IMR-90 (cell line): ENCODE data around the gene FEM1A. TPM values are rescaled to one million over a fixed set of nuclear protein-coding genes. Genes with fewer than 3 reads are reported as not detected.
A peak's percentile ranks its signal among the peaks of the same experiment; 100 is the strongest.

Experiments used
- ATAC-seq: fragments of 200-7000 bp; cut with Tn5 transposase; 2 replicates; pipeline ENCODE4 v1.9.1; 2020; ENCODE audit warnings: low read depth, mild to moderate bottlenecking, moderate library complexity
- BruUV-seq: library from RNA; stranded (reverse); fragments of 400-500 nt; replicated peaks from 2 replicates; lab custom pipeline; 2021; lab: Mats Ljungman, UMichigan
- CTCF ChIA-PET: fragments of 300-600 bp; formaldehyde crosslinking; extraction: SDS; loops from one replicate; lab custom pipeline; 2021; ENCODE audit warnings: antibody characterized with exemption; lab: Yijun Ruan, JAX
- POLR2A ChIA-PET: fragments of 300-600 bp; sonication (Branson Sonifier 250); formaldehyde crosslinking; loops from one replicate; lab custom pipeline; 2022; ENCODE audit warnings: antibody characterized with exemption; ENCODE audit not compliant: unreplicated experiment; lab: Charles Lee
- DNase-seq: peaks from one replicate; pipeline ENCODE4 v3.0.0; 2013
- H2AFZ ChIP-seq: replicated peaks from 2 replicates; pipeline ENCODE3; 2013; ENCODE audit warnings: low read length, mild to moderate bottlenecking; ENCODE audit not compliant: poor library complexity
- H2AK5ac ChIP-seq: 2 replicates; pipeline ENCODE4 v1.6.1; 2013; ENCODE audit warnings: low read depth, low read length, inconsistent platforms
- H2AK9ac ChIP-seq: replicated peaks from 2 replicates; pipeline ENCODE3; 2013; ENCODE audit warnings: mild to moderate bottlenecking, low read depth, low read length, moderate library complexity; ENCODE audit not compliant: poor library complexity
- H2BK120ac ChIP-seq: 2 replicates; pipeline ENCODE4 v1.6.1; 2013; ENCODE audit warnings: low read depth, low read length, inconsistent platforms
- H2BK15ac ChIP-seq: 3 replicates; pipeline ENCODE4 v1.6.1; 2013; ENCODE audit warnings: low read depth, low read length, inconsistent platforms
- H2BK20ac ChIP-seq: 2 replicates; pipeline ENCODE4 v1.6.1; 2013; ENCODE audit warnings: low read depth, mild to moderate bottlenecking, inconsistent platforms, low read length, moderate library complexity
- H2BK5ac ChIP-seq: 2 replicates; pipeline ENCODE4 v1.6.1; 2013; ENCODE audit warnings: mild to moderate bottlenecking, low read depth, low read length, inconsistent platforms; ENCODE audit not compliant: poor library complexity, severe bottlenecking
- H3K14ac ChIP-seq: replicated peaks from 2 replicates; pipeline ENCODE4 v1.6.1; 2013; ENCODE audit warnings: low read depth, low read length, inconsistent platforms
- H3K18ac ChIP-seq: 2 replicates; pipeline ENCODE4 v1.6.1; 2013; ENCODE audit warnings: low read depth, low read length, control low read depth
- H3K23ac ChIP-seq: 2 replicates; pipeline ENCODE4 v1.6.1; 2013; ENCODE audit warnings: low read depth, low read length, inconsistent platforms
- H3K27ac ChIP-seq: 2 replicates; pipeline ENCODE4 v1.5.1; 2013; ENCODE audit warnings: mild to moderate bottlenecking, control low read depth, low read length; ENCODE audit not compliant: insufficient read depth
- H3K27me3 ChIP-seq: 2 replicates; pipeline ENCODE4 v1.6.1; 2013; ENCODE audit warnings: low read length; ENCODE audit not compliant: control insufficient read depth, insufficient read depth
- H3K36me3 ChIP-seq: 2 replicates; pipeline ENCODE4 v1.6.1; 2013; ENCODE audit warnings: low read length, mixed read lengths; ENCODE audit not compliant: control insufficient read depth, insufficient read depth
- H3K4ac ChIP-seq: 2 replicates; pipeline ENCODE4 v1.6.1; 2013; ENCODE audit warnings: low read depth, low read length, inconsistent platforms
- H3K4me1 ChIP-seq: 2 replicates; pipeline ENCODE4 v1.6.1; 2013; ENCODE audit warnings: low read length, mixed read lengths; ENCODE audit not compliant: control insufficient read depth, insufficient read depth
- H3K4me2 ChIP-seq: 2 replicates; pipeline ENCODE4 v1.6.1; 2013; ENCODE audit warnings: low read depth, mild to moderate bottlenecking, control low read depth, low read length, moderate library complexity
- H3K4me3 ChIP-seq: 2 replicates; pipeline ENCODE4 v1.5.1; 2013; ENCODE audit warnings: low read depth, mild to moderate bottlenecking, control low read depth, low read length, moderate library complexity; ENCODE audit not compliant: insufficient read depth
- H3K56ac ChIP-seq: 2 replicates; pipeline ENCODE4 v1.6.1; 2013; ENCODE audit warnings: low read length, inconsistent platforms; ENCODE audit not compliant: insufficient read depth; ENCODE audit errors: extremely low read depth
- H3K79me1 ChIP-seq, 2 experiments: 2 replicates each; pipeline ENCODE4 v1.6.1; 2013; ENCODE audit warnings: low read length in 2 of 2, inconsistent platforms in 1 of 2, low read depth in 1 of 2
- H3K9ac ChIP-seq: 2 replicates; pipeline ENCODE4 v1.6.1; 2013; ENCODE audit warnings: low read depth, low read length, control low read depth
- H3K9me1 ChIP-seq: 2 replicates; pipeline ENCODE4 v1.6.1; 2013; ENCODE audit warnings: low read length, inconsistent platforms; ENCODE audit not compliant: insufficient read depth
- H3K9me3 ChIP-seq: 2 replicates; pipeline ENCODE4 v1.6.1; 2013; ENCODE audit warnings: low read length; ENCODE audit not compliant: control insufficient read depth, insufficient read depth
- H4K20me1 ChIP-seq: 2 replicates; pipeline ENCODE4 v1.6.1; 2013; ENCODE audit warnings: low read length, inconsistent platforms; ENCODE audit not compliant: insufficient read depth
- H4K5ac ChIP-seq: 2 replicates; pipeline ENCODE4 v1.6.1; 2013; ENCODE audit warnings: mild to moderate bottlenecking, low read depth, low read length, control low read depth
- H4K8ac ChIP-seq, 2 experiments: 2 replicates each; pipeline ENCODE4 v1.6.1; 2013; ENCODE audit warnings: low read depth in 2 of 2, low read length in 2 of 2, control low read depth in 1 of 2, inconsistent platforms in 1 of 2
- H4K91ac ChIP-seq: 2 replicates; pipeline ENCODE4 v1.6.1; 2013; ENCODE audit warnings: low read depth, low read length, inconsistent platforms; ENCODE audit not compliant: insufficient read depth
- BHLHE40 ChIP-seq: fragments of 150-350 bp; IDR thresholded peaks from 2 replicates; pipeline ENCODE4 v1.6.1; 2016; ENCODE audit warnings: mild to moderate bottlenecking, low read depth, low read length
- CEBPB ChIP-seq: IDR thresholded peaks from 2 replicates; pipeline ENCODE4 v1.6.1; 2012; ENCODE audit warnings: low read depth, low read length, improper control_type of control experiment
- MAFK ChIP-seq: IDR thresholded peaks from 2 replicates; pipeline ENCODE4 v1.6.1; 2012; ENCODE audit warnings: low read depth, low read length, improper control_type of control experiment
- MXI1 ChIP-seq: IDR thresholded peaks from 2 replicates; pipeline ENCODE4 v1.6.1; 2012; ENCODE audit warnings: low read depth, mild to moderate bottlenecking, low read length, moderate library complexity, borderline replicate concordance
- POLR2A ChIP-seq: IDR thresholded peaks from 2 replicates; pipeline ENCODE4 v1.6.1; 2012; ENCODE audit warnings: mild to moderate bottlenecking, low read depth, low read length
- SMC3 ChIP-seq: fragments of 150-350 bp; IDR thresholded peaks from 2 replicates; pipeline ENCODE4 v1.6.1; 2016; ENCODE audit warnings: low read depth, mild to moderate bottlenecking, antibody characterized with exemption, low read length, moderate library complexity
- WGBS, 2 experiments: methylation state at CpG; one replicate each; pipeline versions ENCODE4 v1.1.5 to v1.1.7; 2013; ENCODE audit warnings: missing lambda C conversion rate in 2 of 2; ENCODE audit not compliant: insufficient read length in 1 of 2; ENCODE audit errors: extremely low coverage in 2 of 2; 5-methylcytosine and 5-hydroxymethylcytosine counted together
- dilution Hi-C: fragments of 300-500 bp; cut with HindIII; formaldehyde crosslinking; loops from one replicate; pipeline ENCODE4 v1.14.3; 2018; ENCODE audit warnings: low sequenced_read_pairs; ENCODE audit not compliant: unreplicated experiment
- in situ Hi-C: fragments of 300-500 bp; cut with MboI; formaldehyde crosslinking; loops from 3 replicates; pipeline ENCODE4 v1.14.3; 2019; ENCODE audit warnings: low sequenced_read_pairs, inconsistent platforms, mixed read lengths
- intact Hi-C: fragments of 100-400 bp; cut with micrococcal nuclease; formaldehyde crosslinking; loops from 2 replicates; pipeline ENCODE4 v1.10.0; 2022
- polyA plus RNA-seq, 3 experiments: library from polyadenylated mRNA; depleted of rRNA; stranded (reverse); fragments of >200 nt; gene quantifications; 2 replicates each; pipeline ENCODE4 v1.2.3, GENCODE V29; 2012; ENCODE audit warnings: low replicate concordance in 1 of 3
- total RNA-seq: library from RNA; depleted of rRNA; stranded (reverse); fragments of >200 nt; gene quantifications from 2 replicates; pipeline ENCODE4 v1.2.3, GENCODE V29; 2012
- TF ChIP-seq, protein P1 (sequence below): conservative IDR thresholded peaks from 2 replicates; pipeline ENCODE4 v1.5.1; 2012; ENCODE audit warnings: mild to moderate bottlenecking, low read depth, low read length, improper control_type of control experiment

Gene FEM1A
- total and polyA plus RNA-seq, 2 of the 4 experiments (the other 2 are of a cell fraction): 5.3 to 8.8 TPM

GRCh38 chr19:4760285-4760650 is 31.3 kb upstream of the FEM1A start:
- peak overlapping the region; percentile 84 for H2AFZ ChIP-seq
- no peak overlapping the region for H4K91ac ChIP-seq
- no peak overlapping the region for H3K4me3 ChIP-seq
- peaks cover 22% of the 10 kb centered on the region for H3K27me3 ChIP-seq
- in situ Hi-C loops: no loop called here
- H3K56ac ChIP-seq: no peak overlapping the region
- intact Hi-C loops: no loop called here
- dilution Hi-C loops: no loop called here
- no peak overlapping the region for H3K9ac ChIP-seq
- H2AK9ac ChIP-seq: no peak overlapping the region
- H2BK5ac ChIP-seq: no peak overlapping the region
- H3K23ac ChIP-seq: no peak overlapping the region
- no peaks in the 10 kb centered on the region for H3K9me1 ChIP-seq
- H3K4me1 ChIP-seq: no peaks in the 10 kb centered on the region
- H2BK20ac ChIP-seq: no peak overlapping the region
- H3K79me1 ChIP-seq: no peaks in the 10 kb centered on the region
- WGBS, 2 experiments: no CpG with 5 or more reads among the region's 10 CpGs
- H3K36me3 ChIP-seq: no peaks in the 10 kb centered on the region
- ChIA-PET CTCF (no interaction called here), POLR2A (no interaction called here)
- H3K4ac ChIP-seq: no peak overlapping the region
- BruUV-seq: no TSS peak
- ATAC-seq (no peak), DNase-seq (no peak)
- peak overlapping the region; percentile 54; the same call in 1 of the 2 replicates for H3K4me2 ChIP-seq
- no peak overlapping the region for H2BK120ac ChIP-seq
- no peak overlapping the region for H3K14ac ChIP-seq
- no peak overlapping the region for H3K27ac ChIP-seq
- no peak for TF ChIP-seq BHLHE40
- TF ChIP-seq, protein P1, sequence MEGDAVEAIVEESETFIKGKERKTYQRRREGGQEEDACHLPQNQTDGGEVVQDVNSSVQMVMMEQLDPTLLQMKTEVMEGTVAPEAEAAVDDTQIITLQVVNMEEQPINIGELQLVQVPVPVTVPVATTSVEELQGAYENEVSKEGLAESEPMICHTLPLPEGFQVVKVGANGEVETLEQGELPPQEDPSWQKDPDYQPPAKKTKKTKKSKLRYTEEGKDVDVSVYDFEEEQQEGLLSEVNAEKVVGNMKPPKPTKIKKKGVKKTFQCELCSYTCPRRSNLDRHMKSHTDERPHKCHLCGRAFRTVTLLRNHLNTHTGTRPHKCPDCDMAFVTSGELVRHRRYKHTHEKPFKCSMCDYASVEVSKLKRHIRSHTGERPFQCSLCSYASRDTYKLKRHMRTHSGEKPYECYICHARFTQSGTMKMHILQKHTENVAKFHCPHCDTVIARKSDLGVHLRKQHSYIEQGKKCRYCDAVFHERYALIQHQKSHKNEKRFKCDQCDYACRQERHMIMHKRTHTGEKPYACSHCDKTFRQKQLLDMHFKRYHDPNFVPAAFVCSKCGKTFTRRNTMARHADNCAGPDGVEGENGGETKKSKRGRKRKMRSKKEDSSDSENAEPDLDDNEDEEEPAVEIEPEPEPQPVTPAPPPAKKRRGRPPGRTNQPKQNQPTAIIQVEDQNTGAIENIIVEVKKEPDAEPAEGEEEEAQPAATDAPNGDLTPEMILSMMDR: no peak
- no peak for TF ChIP-seq MAFK
- TF ChIP-seq SMC3: no peak
- TF ChIP-seq POLR2A: no peak
- TF ChIP-seq CEBPB: no peak
- TF ChIP-seq MXI1: no peak
- no peak overlapping the region for H2AK5ac ChIP-seq
- no peaks in the 10 kb centered on the region for H4K20me1 ChIP-seq
- no peak overlapping the region for H2BK15ac ChIP-seq
- H4K8ac ChIP-seq: no peak overlapping the region
- peaks cover 3% of the 10 kb centered on the region; the same call in 1 of the 2 replicates for H3K9me3 ChIP-seq
- H4K5ac ChIP-seq: no peak overlapping the region
- H3K18ac ChIP-seq: no peak overlapping the region
